GM12878 (cell line): Measurements from ENCODE around the gene MDH1B. TPM values are rescaled to one million over a fixed set of nuclear protein-coding genes. Genes with fewer than 3 reads are reported as not detected.

ENCODE experiments used
- ATAC-seq: fragments of 200-7000 bp; cut with Tn5 transposase; 3 replicates; pipeline ENCODE4 v1.9.1; 2020; ENCODE audit warnings: mild to moderate bottlenecking, moderate library complexity
- BruUV-seq: library from RNA; stranded (reverse); fragments of 400-500 nt; replicated peaks from 2 replicates; lab custom pipeline; 2021; lab: Mats Ljungman, UMichigan
- CTCF ChIA-PET: fragments of 300-600 bp; sonication (Branson Sonifier 250); formaldehyde crosslinking; extraction: SDS; loops from one replicate; lab custom pipeline; 2021; ENCODE audit warnings: inconsistent platforms; lab: Yijun Ruan, JAX
- POLR2A ChIA-PET: fragments of 350-600 bp; formaldehyde crosslinking; extraction: SDS; loops from one replicate; lab custom pipeline; 2021; ENCODE audit warnings: inconsistent platforms; lab: Charles Lee
- RAD21 ChIA-PET: fragments of 300-600 bp; sonication (Branson Sonifier 250); formaldehyde crosslinking; loops from one replicate; lab custom pipeline; 2023; ENCODE audit warnings: antibody characterized with exemption; ENCODE audit not compliant: unreplicated experiment; lab: Charles Lee
- SMC1A ChIA-PET: fragments of 300-600 bp; sonication (Branson Sonifier 250); formaldehyde crosslinking; loops from one replicate; lab custom pipeline; 2023; ENCODE audit not compliant: unreplicated experiment, uncharacterized antibody; lab: Charles Lee
- DNase-seq: peaks from one replicate; pipeline ENCODE4 v3.0.0-alpha.2; 2011; ENCODE audit warnings: low read depth, low spot score
- FAIRE-seq: peaks from 3 replicates; lab custom pipeline; 2011; peaks lifted over from hg19 to GRCh38; lab: Jason Lieb, UNC
- H2AFZ ChIP-seq: 2 replicates; pipeline ENCODE4 v1.6.0; 2011; ENCODE audit warnings: low read depth, low read length, control low read depth; ENCODE audit not compliant: control insufficient read depth
- H3K27ac ChIP-seq: 2 replicates; pipeline ENCODE4 v1.5.1; 2011; ENCODE audit warnings: control low read depth; ENCODE audit not compliant: control insufficient read depth, insufficient read depth
- H3K27me3 ChIP-seq, 2 experiments: replicated peaks in 1 of 2; 2 replicates each; pipeline versions ENCODE4 v1.6.0 to v1.6.1; 2011; ENCODE audit warnings: low read length in 1 of 2; ENCODE audit not compliant: control insufficient read depth in 2 of 2, insufficient read depth in 2 of 2
- H3K36me3 ChIP-seq, 2 experiments: 2 replicates each; pipeline ENCODE4 v1.5.1; 2011; ENCODE audit warnings: low read length in 1 of 2; ENCODE audit not compliant: control insufficient read depth in 2 of 2, insufficient read depth in 2 of 2
- H3K4me1 ChIP-seq: 2 replicates; pipeline ENCODE4 v1.6.1; 2011; ENCODE audit warnings: mild to moderate bottlenecking, low read length, moderate library complexity, mixed read lengths; ENCODE audit not compliant: control insufficient read depth, insufficient read depth
- H3K4me2 ChIP-seq: 2 replicates; pipeline ENCODE4 v1.6.0; 2011; ENCODE audit warnings: control low read depth; ENCODE audit not compliant: control insufficient read depth, insufficient read depth
- H3K4me3 ChIP-seq: fragments of 200-600 bp; sonication (generic); 2 replicates; pipeline ENCODE4 v1.5.1; 2016
- H3K79me2 ChIP-seq: 2 replicates; pipeline ENCODE4 v1.6.0; 2011; ENCODE audit warnings: low read length; ENCODE audit not compliant: control insufficient read depth, insufficient read depth
- H3K9ac ChIP-seq: 2 replicates; pipeline ENCODE4 v1.8.0; 2011; ENCODE audit warnings: low read length, control low read depth, mixed read lengths; ENCODE audit not compliant: control insufficient read depth, insufficient read depth
- H3K9me3 ChIP-seq: replicated peaks from 3 replicates; pipeline ENCODE4 v1.5.1; 2011; ENCODE audit warnings: mild to moderate bottlenecking, low read length; ENCODE audit not compliant: control insufficient read depth, insufficient read depth
- H4K20me1 ChIP-seq: 2 replicates; pipeline ENCODE4 v1.6.0; 2011; ENCODE audit not compliant: control insufficient read depth, insufficient read depth
- ETV6 ChIP-seq, 2 experiments: fragments of 450-650 bp in 1 of 2; IDR thresholded peaks in 1 of 2; conservative IDR thresholded peaks in 1 of 2; 2 replicates each; pipeline ENCODE4 v1.6.1; 2014; ENCODE audit warnings: antibody characterized with exemption in 1 of 2, borderline replicate concordance in 1 of 2, low read depth in 1 of 2, mild to moderate bottlenecking in 1 of 2, moderate library complexity in 1 of 2
- RAD21 ChIP-seq: IDR thresholded peaks from 2 replicates; pipeline ENCODE4 v1.6.1; 2011; ENCODE audit warnings: mild to moderate bottlenecking, low read depth, low read length, moderate library complexity; ENCODE audit not compliant: insufficient read depth
- SMC3 ChIP-seq: IDR thresholded peaks from 2 replicates; pipeline ENCODE4 v1.6.1; 2011; ENCODE audit warnings: low read length, improper control_type of control experiment, borderline replicate concordance
- SREBF2 ChIP-seq: IDR thresholded peaks from 2 replicates; pipeline ENCODE4 v1.6.1; 2012; ENCODE audit warnings: mild to moderate bottlenecking, low read length
- YY1 ChIP-seq: IDR thresholded peaks from 2 replicates; pipeline ENCODE4 v1.6.1; 2011; ENCODE audit warnings: low read depth, mild to moderate bottlenecking, low read length
- ZNF217 ChIP-seq: fragments of 450-650 bp; IDR thresholded peaks from 2 replicates; pipeline ENCODE4 v1.6.1; 2017; ENCODE audit warnings: antibody characterized with exemption, mild to moderate bottlenecking
- WGBS: methylation state at CpG from one replicate; pipeline ENCODE4 v1.1.6; 2016; ENCODE audit warnings: low lambda C conversion rate; ENCODE audit not compliant: insufficient replicate concordance, insufficient coverage; ENCODE audit errors: missing lambda C conversion rate; 5-methylcytosine and 5-hydroxymethylcytosine counted together
- in situ Hi-C: fragments of 300-500 bp; cut with MboI; formaldehyde crosslinking; loops from 9 replicates; pipeline ENCODE4 v1.14.3; 2018; ENCODE audit warnings: mixed read lengths
- intact Hi-C: fragments of 100-400 bp; cut with micrococcal nuclease; formaldehyde crosslinking; loops from one replicate; pipeline ENCODE4 v1.14.2; 2022; ENCODE audit not compliant: unreplicated experiment
- polyA plus RNA-seq, 11 experiments: library from polyadenylated mRNA; depleted of rRNA in 4 of 11; unstranded in 6 of 11; stranded (reverse) in 5 of 11; fragments of >200 nt; fragmentation: Nextera tagmentation in 4 of 11; fragmentation: Illumina TruSeq in 1 of 11; extraction: Ambion mirVana in 4 of 11; extraction: Trizol in 1 of 11; gene quantifications; 1 replicate in 1 of 11; 2 replicates in 10 of 11; pipeline versions ENCODE4 v1.2.1 to v1.2.3, GENCODE V29; 2011 to 2016; ENCODE audit warnings: inconsistent platforms in 2 of 11, missing spikeins in 2 of 11, low read depth in 1 of 11
- total RNA-seq, 4 experiments: library from RNA; depleted of rRNA in 3 of 4; stranded (reverse); fragments of >200 nt in 3 of 4; fragmentation: Illumina TruSeq in 1 of 4; extraction: Trizol in 1 of 4; gene quantifications; 2 replicates each; pipeline versions ENCODE4 v1.2.1 to v1.2.3, GENCODE V29; 2013 to 2021
- TF ChIP-seq, protein P1 (sequence below), 3 experiments: IDR thresholded peaks in 2 of 3; conservative IDR thresholded peaks in 1 of 3; 2 replicates each; pipeline ENCODE4 v1.5.1; 2011; ENCODE audit warnings: low read depth in 3 of 3, low read length in 3 of 3, mild to moderate bottlenecking in 3 of 3, control low read depth in 2 of 3, moderate library complexity in 2 of 3, inconsistent platforms in 1 of 3, mixed read lengths in 1 of 3; ENCODE audit not compliant: control insufficient read depth in 2 of 3, insufficient read depth in 1 of 3; ENCODE audit errors: extremely low read depth in 1 of 3
- TF ChIP-seq, protein P2 (sequence below): fragments of 450-650 bp; formaldehyde crosslinking; IDR thresholded peaks from 2 replicates; pipeline ENCODE4 v1.5.0; 2022; ENCODE audit warnings: mild to moderate bottlenecking, missing genetic modification characterization

Gene MDH1B
- total and polyA plus RNA-seq, 10 of the 15 experiments (the other 5 are each of a cell fraction or from before 2014, with no cell fraction given) = 0.47 to 1.6 (median 0.98) TPM

DNA sequence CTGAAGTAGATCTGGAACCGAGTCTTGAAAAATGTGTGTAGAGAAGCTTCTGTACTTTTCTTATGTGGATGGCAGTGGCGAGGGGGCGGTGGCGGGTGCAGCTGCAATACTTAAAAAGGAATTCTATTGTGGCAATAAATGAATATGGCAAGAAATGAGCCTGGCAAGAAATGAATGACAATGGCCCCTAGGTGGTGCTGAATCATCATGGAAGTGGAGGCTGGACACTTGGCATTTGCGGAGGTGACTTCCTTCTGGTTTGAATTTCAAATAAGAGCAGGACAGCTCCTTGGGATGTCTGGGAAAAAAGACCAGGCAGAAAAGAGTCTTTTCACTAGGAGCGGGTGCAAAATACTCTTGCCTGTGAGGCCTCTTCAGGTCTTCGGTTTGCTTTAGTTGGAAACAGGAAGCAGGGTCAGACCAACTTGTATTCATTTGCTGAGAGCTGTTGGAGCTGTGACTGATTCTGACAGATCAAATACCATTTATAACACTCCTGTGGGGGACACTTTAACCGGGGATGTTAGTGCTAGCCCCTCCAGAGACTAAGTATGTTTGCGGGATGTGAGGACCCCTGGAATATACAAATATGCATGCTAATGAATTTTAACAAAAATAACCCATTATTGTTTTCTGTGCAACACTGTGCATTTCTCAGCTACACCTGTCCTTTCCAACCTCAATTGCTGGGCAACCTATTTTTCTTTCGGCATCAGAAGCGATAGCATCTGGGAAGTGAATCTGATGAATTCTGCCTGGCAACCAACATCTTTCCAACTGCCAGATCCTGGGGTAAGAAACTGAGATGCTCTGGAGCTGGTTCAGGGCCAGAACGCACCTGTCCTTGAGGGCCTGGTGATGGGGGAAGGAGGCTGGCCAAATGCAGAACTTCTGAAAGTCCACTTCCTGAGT, 35.6 kb upstream of the MDH1B start:
- ChIA-PET POLR2A (interaction anchor here (0.6 to 0.9 kb wide), 2 partner anchors 525 to 673 kb away, joined by 3 read pairs; no protein-coding TSS in a partner anchor), RAD21 (interaction anchor here (0.7 to 4.4 kb wide), 12 partner anchors 31 to 672 kb away, joined by 3 to 34 read pairs (median 4); no protein-coding TSS in a partner anchor), CTCF (interaction anchor here (0.6 to 4.0 kb wide), 26 partner anchors 9 to 750 kb away, joined by 3 to 44 read pairs (median 3); partner anchors contain the start of genes FASTKD2 and MDH1B)
- Histone ChIP-seq H3K36me3 (no peaks in the 10 kb centered on the region), H3K4me1 (peaks cover 3% of the 10 kb centered on the region), H3K4me2 (no peak overlapping the region), H3K79me2 (no peaks in the 10 kb centered on the region)
- peak; percentile 7 for FAIRE-seq
- no peak for DNase-seq
- 47% methylated on average over 12 of the region's 12 CpGs for WGBS
- in situ Hi-C loops = no loop called here
- ATAC-seq = peak; percentile 85
- TF ChIP-seq SMC3 = peak; percentile 61; the same call in 1 of the 2 replicates
- TF ChIP-seq, protein P1, sequence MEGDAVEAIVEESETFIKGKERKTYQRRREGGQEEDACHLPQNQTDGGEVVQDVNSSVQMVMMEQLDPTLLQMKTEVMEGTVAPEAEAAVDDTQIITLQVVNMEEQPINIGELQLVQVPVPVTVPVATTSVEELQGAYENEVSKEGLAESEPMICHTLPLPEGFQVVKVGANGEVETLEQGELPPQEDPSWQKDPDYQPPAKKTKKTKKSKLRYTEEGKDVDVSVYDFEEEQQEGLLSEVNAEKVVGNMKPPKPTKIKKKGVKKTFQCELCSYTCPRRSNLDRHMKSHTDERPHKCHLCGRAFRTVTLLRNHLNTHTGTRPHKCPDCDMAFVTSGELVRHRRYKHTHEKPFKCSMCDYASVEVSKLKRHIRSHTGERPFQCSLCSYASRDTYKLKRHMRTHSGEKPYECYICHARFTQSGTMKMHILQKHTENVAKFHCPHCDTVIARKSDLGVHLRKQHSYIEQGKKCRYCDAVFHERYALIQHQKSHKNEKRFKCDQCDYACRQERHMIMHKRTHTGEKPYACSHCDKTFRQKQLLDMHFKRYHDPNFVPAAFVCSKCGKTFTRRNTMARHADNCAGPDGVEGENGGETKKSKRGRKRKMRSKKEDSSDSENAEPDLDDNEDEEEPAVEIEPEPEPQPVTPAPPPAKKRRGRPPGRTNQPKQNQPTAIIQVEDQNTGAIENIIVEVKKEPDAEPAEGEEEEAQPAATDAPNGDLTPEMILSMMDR (IDR thresholded peaks at IDR 0.05 in 2 of 3, conservative IDR thresholded peaks at IDR 0.05 in 1 of 3; ENCODE audit: control insufficient read depth in 2 of 3, extremely low read depth in 1 of 3, insufficient read depth in 1 of 3, low read depth in 3 of 3, low read length in 3 of 3) = peak; percentile 55 to 80 (median 71); a peak in 5 of 6 replicates
- peak; percentile 90 for TF ChIP-seq RAD21
- TF ChIP-seq SREBF2 = no peak
- TF ChIP-seq ZNF217 = no peak
- TF ChIP-seq YY1 = peak; percentile 49; the same call in 1 of the 2 replicates
- no peak for TF ChIP-seq ETV6 (conservative IDR thresholded peaks at IDR 0.05 in 1 of 2, IDR thresholded peaks at IDR 0.05 in 1 of 2; ENCODE audit: borderline replicate concordance in 1 of 2, low read depth in 1 of 2)
- TF ChIP-seq, protein P2, sequence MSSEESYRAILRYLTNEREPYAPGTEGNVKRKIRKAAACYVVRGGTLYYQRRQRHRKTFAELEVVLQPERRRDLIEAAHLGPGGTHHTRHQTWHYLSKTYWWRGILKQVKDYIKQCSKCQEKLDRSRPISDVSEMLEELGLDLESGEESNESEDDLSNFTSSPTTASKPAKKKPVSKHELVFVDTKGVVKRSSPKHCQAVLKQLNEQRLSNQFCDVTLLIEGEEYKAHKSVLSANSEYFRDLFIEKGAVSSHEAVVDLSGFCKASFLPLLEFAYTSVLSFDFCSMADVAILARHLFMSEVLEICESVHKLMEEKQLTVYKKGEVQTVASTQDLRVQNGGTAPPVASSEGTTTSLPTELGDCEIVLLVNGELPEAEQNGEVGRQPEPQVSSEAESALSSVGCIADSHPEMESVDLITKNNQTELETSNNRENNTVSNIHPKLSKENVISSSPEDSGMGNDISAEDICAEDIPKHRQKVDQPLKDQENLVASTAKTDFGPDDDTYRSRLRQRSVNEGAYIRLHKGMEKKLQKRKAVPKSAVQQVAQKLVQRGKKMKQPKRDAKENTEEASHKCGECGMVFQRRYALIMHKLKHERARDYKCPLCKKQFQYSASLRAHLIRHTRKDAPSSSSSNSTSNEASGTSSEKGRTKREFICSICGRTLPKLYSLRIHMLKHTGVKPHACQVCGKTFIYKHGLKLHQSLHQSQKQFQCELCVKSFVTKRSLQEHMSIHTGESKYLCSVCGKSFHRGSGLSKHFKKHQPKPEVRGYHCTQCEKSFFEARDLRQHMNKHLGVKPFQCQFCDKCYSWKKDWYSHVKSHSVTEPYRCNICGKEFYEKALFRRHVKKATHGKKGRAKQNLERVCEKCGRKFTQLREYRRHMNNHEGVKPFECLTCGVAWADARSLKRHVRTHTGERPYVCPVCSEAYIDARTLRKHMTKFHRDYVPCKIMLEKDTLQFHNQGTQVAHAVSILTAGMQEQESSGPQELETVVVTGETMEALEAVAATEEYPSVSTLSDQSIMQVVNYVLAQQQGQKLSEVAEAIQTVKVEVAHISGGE (CRISPR knock-in tag) = no peak
- TF ChIP-seq, all 136 proteins: peak for 4
- peak overlapping the region; percentile 42 for H2AFZ ChIP-seq
- no TSS peak for BruUV-seq
- SMC1A ChIA-PET = interaction anchor here (0.6 to 3.2 kb wide), 20 partner anchors 9 to 680 kb away, joined by 3 to 24 read pairs (median 3); partner anchors contain the start of genes FASTKD2 and MDH1B
- no peak overlapping the region for H3K27ac ChIP-seq
- H3K4me3 ChIP-seq = no peak overlapping the region
- intact Hi-C loops = loop anchor here (1.0 to 10.0 kb wide), 4 partner anchors 189 to 675 kb away; no protein-coding TSS in a partner anchor
- no peaks in the 10 kb centered on the region for H4K20me1 ChIP-seq
- H3K27me3 ChIP-seq = no peaks in the 10 kb centered on the region
- H3K9me3 ChIP-seq = no peaks in the 10 kb centered on the region
- H3K9ac ChIP-seq = no peak overlapping the region
